HL-60 (cell line): ENCODE data around the gene WWP2.

ENCODE experiments used
- POLR2AphosphoS5 ChIP-seq: IDR thresholded peaks from 2 replicates; pipeline ENCODE4 v1.6.1; 2012; ENCODE audit warnings: low read depth
- TF ChIP-seq, protein P1 (sequence below): IDR thresholded peaks from one replicate; pipeline ENCODE4 v1.5.1; 2011; ENCODE audit warnings: low read length, control low read depth, inconsistent platforms; ENCODE audit not compliant: insufficient read depth
- TF ChIP-seq, protein P2 (sequence below): IDR thresholded peaks from 2 replicates; pipeline ENCODE4 v1.6.1; 2012; ENCODE audit warnings: low read depth; ENCODE audit not compliant: insufficient replicate concordance

DNA sequence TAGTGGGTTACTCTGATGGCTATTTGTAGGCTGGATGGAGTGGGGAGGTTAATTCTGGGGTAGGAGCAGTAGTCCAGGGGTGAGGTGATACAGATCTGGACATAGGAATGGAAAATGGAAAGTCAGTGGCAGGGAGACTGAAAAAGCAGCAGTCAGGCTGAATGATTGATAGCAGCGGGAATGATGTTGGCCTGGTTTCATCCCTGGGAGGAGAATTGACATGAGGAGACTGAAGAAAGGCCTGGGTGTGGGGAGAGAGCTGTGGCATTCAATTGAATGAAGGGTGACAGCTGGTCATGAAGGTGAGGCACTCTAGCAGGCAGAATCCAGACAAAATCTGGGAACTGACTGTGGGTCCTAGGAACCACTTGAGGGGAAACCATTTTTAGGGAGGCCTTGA lies 154.3 kb downstream of the WWP2 start:
- TF ChIP-seq, protein P1, sequence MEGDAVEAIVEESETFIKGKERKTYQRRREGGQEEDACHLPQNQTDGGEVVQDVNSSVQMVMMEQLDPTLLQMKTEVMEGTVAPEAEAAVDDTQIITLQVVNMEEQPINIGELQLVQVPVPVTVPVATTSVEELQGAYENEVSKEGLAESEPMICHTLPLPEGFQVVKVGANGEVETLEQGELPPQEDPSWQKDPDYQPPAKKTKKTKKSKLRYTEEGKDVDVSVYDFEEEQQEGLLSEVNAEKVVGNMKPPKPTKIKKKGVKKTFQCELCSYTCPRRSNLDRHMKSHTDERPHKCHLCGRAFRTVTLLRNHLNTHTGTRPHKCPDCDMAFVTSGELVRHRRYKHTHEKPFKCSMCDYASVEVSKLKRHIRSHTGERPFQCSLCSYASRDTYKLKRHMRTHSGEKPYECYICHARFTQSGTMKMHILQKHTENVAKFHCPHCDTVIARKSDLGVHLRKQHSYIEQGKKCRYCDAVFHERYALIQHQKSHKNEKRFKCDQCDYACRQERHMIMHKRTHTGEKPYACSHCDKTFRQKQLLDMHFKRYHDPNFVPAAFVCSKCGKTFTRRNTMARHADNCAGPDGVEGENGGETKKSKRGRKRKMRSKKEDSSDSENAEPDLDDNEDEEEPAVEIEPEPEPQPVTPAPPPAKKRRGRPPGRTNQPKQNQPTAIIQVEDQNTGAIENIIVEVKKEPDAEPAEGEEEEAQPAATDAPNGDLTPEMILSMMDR, result no peak
- TF ChIP-seq, protein P2, sequence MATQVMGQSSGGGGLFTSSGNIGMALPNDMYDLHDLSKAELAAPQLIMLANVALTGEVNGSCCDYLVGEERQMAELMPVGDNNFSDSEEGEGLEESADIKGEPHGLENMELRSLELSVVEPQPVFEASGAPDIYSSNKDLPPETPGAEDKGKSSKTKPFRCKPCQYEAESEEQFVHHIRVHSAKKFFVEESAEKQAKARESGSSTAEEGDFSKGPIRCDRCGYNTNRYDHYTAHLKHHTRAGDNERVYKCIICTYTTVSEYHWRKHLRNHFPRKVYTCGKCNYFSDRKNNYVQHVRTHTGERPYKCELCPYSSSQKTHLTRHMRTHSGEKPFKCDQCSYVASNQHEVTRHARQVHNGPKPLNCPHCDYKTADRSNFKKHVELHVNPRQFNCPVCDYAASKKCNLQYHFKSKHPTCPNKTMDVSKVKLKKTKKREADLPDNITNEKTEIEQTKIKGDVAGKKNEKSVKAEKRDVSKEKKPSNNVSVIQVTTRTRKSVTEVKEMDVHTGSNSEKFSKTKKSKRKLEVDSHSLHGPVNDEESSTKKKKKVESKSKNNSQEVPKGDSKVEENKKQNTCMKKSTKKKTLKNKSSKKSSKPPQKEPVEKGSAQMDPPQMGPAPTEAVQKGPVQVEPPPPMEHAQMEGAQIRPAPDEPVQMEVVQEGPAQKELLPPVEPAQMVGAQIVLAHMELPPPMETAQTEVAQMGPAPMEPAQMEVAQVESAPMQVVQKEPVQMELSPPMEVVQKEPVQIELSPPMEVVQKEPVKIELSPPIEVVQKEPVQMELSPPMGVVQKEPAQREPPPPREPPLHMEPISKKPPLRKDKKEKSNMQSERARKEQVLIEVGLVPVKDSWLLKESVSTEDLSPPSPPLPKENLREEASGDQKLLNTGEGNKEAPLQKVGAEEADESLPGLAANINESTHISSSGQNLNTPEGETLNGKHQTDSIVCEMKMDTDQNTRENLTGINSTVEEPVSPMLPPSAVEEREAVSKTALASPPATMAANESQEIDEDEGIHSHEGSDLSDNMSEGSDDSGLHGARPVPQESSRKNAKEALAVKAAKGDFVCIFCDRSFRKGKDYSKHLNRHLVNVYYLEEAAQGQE, result no peak
- no peak for TF ChIP-seq POLR2AphosphoS5
